Activated CD4-positive, CD25-positive, alpha-beta regulatory T cell (primary cell): ENCODE results near the gene NNAT.
"Not testable (repeated sequence)": the region's sequence is repeated elsewhere in the genome, so short reads cannot be mapped to it uniquely, and the experiment has no call there.

Experiments
- DNase-seq, 4 experiments: peaks; one replicate each; lab custom pipeline; 2025; lab: John Stamatoyannopoulos, UW

The NNAT gene

GRCh38 chr20:37521061-37521771 lies at the start of gene NNAT:
Gene NNAT (plus strand): TSS chr20:37521250. CDS start chr20:37521332, 82 bp downstream.
- no peak for DNase-seq

- DNase-seq = no peak
These were observed 49.3 kb upstream of the NNAT start for GRCh38 chr20:37471741-37472235.

- not testable (repeated sequence) for DNase-seq
These were observed 48.6 kb upstream of the NNAT start for GRCh38 chr20:37472435-37472834.

- DNase-seq = no peak
These were observed 47.6 kb upstream of the NNAT start for GRCh38 chr20:37473249-37474000.

DNA sequence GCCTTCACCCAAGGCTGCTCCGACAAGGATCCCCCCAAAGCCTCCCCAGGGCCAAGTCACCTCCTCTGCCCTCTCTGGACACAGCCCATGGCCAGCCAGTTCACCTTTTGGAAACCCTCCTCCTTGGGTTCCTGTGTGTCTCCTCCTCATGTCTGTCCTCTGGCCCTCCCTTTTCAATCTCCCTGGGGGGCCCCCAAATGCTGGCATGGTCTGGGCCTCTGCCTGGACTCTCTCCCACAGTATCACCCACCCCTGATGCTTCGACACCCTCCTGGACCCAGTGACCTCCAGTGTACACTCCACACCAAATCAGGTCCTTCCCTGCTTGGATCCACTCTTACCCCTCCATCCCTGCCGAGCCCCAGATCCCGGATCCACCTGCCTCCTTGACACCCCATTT lies 46.7 kb upstream of the NNAT start:
- no peak for DNase-seq

GRCh38 chr20:37475252-37475651 lies 45.8 kb upstream of the NNAT start:
- DNase-seq = no peak

GRCh38 chr20:37477041-37477440 lies 44.0 kb upstream of the NNAT start:
- no peak for DNase-seq

DNA sequence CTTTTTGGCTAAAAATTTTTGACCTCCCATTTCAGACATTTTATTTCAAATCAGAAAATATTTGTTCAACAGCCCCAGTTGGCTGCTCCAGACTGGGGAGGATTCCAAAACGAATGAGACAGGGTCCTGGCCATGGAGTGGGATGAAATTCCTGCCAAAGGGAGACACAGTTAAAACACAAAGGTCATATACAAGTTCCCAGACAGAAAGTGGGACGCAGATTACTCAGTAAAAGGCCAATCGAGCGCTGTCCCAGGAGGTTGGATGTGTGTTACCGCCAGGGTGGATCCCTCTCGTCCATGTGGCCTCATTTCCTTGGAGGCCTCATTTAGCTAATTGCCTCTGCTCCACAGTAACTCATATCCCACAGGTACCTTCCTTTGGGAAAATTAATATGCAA lies 41.8 kb upstream of the NNAT start:
- no peak for DNase-seq

GRCh38 chr20:37479925-37480691 lies 40.9 kb upstream of the NNAT start:
- no peak for DNase-seq

DNA sequence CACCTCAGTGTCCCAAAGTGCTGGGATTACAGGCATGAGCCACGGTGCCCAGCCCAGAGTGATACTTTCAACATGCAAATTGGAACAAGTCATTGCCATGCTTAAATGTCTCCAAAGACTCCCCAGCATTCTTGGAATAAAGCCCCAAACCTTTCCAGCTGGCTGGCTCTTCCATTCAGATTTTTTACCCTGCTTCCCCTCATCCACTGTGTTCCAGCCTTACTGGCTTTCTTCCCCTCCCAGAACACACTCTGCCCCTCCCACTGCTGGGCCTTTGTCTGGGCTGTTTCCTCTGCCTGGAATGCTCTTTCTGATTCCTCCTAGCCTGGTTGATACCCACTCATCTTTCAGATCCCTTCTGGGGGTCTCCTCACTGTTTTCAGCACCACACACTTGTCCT lies 40.1 kb upstream of the NNAT start:
- DNase-seq = no peak

- no peak for DNase-seq
These were observed 39.4 kb upstream of the NNAT start for GRCh38 chr20:37481610-37482009.

DNA sequence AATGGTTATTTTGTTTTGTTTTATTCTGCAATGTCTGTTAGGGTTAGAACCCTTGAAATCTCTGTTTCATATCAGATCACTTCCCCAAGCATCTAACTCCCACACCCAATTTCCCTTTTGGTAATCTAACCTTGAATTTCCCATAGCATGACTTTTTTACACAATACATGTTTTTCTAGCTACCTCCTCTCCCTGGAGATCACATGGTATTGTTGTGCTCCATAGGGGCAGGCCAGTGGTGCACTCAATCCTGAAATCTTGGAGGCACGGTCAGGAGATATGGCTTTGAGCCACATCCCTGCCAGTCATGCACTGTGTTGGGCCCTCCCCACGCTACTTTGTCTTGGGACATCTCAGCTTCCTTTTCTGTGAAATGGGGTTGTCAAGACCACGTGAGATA lies 36.7 kb upstream of the NNAT start:
- no peak for DNase-seq

DNA sequence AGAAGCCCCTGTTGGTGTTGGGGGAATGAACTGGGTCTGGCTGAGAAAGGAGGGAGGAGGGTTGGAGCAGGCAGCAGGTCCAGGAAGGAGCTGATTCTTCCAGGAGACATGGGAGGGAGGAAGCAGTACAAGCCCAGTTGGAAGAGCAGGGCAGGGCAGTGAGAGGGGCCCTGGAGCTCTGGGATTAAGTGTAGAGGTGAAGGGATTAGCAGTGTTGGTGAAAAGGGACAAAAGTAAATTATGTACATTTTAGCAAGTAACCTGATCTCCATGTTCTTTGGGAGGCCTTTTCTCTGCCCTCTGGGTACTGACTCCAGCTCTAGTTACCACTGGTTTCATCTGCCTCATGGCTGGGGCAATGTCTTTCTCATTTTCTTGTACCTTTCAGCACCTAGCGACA lies 34.8 kb upstream of the NNAT start:
- not testable (repeated sequence) for DNase-seq

DNA sequence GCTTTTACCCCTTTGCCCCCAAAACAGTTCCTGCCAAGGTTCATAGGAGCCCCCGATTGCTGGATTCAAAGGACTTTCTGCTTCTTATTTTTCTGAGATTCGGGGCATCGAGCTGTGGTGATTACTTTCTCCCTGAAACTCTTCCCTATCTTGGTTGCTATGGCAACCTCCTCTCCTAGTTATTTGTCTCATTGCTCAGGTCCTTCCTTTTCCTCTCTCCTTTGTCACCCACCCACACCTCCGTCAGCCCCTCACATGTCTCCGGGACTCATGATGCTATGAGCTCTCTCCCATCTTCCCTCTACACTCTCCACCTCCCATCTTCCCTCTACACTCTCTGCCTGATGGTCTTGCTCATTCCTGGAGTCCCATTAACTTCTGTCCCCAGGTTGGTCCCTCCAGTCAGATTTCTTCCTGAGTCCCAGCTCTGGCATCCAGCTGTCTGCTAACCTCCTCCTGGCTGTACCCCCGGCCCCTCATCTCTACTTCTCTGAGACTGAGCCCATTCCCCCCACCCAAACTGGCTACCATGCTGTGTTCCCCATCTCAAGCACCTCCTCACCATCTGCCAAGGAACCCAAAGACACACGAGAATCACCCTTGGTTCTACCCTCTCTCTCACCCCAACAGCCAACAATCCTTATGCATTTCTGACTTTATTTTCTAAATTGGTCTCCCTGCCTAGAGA lies 30.2 kb upstream of the NNAT start:
- no peak for DNase-seq

DNA sequence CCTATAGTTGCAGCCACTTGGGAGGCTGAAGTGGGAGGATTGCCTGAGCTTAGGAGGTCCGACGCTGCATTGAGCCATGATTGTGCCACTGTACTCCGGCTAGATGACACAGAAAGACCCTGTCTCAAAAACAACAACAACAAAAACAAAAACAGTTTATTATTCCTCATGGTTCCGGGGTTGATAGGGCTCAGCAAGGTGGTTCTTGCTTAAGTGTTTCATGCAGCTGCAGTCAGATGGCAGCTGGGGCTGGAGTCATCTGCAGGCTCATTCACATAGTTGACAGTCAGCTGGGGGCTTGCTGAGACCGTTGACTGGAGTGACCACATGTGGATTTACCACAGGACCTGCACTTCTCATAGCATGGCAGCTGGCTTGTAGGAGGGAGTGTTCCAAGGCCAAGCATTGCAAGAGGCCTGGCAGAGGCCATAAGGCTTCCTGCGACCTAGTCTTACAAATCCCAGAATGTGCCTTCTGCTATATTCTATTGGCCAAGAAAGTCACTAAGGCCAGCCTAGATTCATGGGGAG lies 28.9 kb upstream of the NNAT start:
- no peak for DNase-seq

DNA sequence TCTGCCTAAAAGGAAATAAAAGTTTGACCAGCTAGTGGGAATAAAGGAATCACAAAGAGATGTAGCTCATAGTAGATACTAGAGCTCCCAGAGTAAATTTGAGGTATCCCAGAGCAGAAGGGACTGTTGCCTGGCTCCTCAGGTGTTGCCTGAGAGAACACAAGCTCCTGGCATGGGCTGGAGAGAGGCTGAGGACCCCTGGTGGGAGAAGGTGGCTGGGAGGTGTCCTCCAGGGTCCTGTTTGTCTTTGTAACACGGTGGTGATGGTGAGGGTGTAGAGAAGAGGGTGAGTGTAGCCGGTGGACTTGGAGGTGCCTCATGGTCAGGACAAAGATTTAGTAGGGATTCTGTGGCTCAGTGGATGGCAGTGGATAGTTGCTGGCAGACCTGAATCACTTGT lies 28.1 kb upstream of the NNAT start:
- DNase-seq = no peak

GRCh38 chr20:37494301-37494700 lies 26.7 kb upstream of the NNAT start:
- DNase-seq = no peak

DNA sequence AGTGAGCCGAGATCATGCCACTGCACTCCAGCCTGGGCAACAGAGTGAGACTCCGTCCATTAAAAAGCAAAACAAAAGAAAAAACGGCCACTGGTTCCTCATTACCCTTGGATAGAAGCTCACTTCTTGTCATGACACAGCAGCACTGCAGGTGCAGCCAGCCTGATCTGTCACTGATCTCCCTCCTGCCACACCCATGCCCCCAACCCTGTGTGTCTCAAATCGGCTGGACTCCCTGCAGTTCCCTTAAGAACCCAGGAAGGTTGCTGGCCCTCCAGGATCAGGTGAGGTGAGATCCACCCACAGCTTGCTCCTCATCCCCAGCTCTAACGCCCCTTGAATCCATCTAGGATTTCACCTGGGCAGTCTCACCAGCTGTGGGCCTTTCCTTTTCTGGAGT lies 26.3 kb upstream of the NNAT start:
- no peak for DNase-seq

GRCh38 chr20:37498066-37498665 lies 22.9 kb upstream of the NNAT start:
- DNase-seq = no peak

DNA sequence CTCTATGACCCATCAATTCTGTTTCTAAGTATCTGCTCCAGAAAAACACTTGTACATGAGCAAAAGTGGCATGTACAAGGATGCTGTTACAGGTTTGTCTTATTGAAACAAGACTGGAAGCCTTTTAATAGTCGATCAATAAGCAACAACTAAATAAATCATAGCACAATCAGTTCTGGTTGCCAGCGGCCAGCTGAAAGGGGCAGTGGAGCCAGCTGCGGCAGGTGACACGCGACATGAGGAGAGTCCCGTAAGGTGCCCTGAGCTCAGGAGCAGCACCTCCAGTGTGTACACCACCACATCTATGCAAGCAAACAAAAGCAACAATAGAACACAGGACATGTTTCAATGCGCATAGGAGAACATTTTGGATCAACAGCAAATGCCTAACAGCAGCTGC lies 20.7 kb upstream of the NNAT start:
- DNase-seq = no peak

GRCh38 chr20:37501940-37502339 lies 19.1 kb upstream of the NNAT start:
- DNase-seq = no peak
